Activated T-cell treated with anti-CD3 and anti-CD28 coated beads for 48 hours (primary cell): Measurements from ENCODE around the gene TRAF3IP1.
A peak's percentile ranks its signal among the peaks of the same experiment; 100 is the strongest.
"Not testable (repeated sequence)": the region's sequence is repeated elsewhere in the genome, so short reads cannot be mapped to it uniquely, and the experiment has no call there.

Experiments used
- DNase-seq: peaks from one replicate; pipeline ENCODE4 v3.0.0-alpha.2; 2020; ENCODE audit warnings: low read depth

TRAF3IP1 gene

DNA sequence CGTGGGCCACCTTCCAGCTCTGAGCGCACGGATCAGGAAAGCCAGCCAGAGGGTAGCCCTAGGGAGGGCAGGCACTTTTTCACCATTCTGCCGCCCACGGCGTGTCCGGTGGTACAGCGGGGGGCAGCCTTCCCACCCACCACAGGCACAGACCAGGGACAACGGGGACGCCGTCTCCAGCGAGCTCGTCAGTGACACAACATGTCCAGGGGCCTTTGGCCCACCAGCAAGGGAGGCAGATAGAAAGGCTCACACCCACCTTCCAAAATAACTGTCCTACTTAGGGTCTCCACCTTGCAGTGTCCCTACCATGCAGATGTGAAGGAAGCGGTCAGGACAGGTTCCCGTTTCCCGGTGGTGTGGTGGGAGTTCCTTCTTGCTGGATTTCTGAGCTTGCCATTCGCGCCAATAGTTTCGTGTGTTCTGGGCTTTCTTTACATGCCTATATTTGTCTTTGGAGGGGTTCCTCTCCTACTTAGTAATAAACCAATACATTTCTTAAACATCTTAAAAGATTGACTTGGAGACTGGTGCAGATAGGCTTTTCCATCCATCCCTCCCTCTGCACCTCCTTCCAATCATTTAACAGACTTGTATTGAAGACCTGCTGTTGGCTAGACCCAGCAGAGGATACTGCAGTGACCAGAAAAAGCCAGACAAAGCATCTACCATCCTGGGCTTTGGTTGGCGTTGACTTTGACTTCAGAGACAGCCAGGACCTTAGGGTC is 107.3 kb downstream of the TRAF3IP1 start:
- no peak for DNase-seq

DNA sequence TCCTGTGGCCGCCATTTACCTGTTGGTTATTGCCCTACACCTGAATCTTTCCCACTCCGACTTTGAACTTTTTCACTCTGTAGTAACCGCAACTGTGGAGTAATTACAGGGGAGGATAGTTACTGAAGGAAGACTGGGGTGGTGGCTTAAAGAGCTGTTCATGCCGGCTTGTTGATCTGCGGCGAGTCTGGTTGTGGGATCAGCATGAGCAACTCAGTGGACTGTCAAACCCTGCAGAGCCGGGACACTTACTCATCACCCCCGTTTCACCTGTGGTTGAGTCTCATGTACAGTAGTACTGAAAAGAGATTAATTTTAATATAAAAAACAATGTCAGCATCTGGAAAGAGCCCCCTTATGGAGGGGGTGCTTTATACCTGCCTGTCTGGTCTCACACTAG is 108.5 kb downstream of the TRAF3IP1 start:
- DNase-seq, result no peak

DNA sequence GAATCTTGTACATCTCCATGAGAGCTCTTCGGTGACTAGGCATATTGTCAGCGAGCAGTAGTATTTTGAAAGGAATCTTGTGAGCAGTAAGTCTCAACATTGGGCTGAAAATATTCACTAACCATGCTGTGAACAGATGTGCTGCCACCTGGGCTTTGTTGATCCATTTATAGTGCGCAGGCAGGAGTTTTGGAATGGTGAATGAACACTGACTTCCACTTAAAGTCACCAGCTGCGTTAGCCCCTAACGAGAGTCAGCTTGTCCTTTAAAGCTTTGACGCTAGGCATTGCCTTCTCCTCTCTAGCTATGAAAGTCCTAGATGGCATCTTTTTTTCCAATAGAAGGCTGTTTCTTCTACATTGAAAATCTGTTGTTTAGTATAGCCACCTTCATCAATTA is 110.5 kb downstream of the TRAF3IP1 start:
- no peak for DNase-seq

DNA sequence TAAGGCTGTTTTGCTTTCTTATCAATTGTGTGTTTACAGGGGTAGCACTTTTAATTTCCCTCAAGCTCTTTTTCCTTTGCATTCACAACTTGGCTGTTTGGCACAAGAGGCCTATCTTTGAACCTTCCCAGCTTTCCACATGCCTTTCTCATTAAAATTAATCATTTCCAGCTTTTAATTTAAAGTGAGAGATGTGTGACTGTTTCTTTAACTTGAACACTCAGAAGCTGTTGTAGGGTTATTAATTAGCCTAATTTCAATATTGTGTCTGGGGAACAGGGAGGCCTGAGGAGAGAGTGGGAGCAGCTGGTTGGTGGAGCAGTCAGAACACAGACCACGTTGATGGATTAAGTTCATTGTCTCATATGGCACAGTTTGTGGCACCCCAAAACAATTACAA is 111.1 kb downstream of the TRAF3IP1 start:
- no peak for DNase-seq

DNA sequence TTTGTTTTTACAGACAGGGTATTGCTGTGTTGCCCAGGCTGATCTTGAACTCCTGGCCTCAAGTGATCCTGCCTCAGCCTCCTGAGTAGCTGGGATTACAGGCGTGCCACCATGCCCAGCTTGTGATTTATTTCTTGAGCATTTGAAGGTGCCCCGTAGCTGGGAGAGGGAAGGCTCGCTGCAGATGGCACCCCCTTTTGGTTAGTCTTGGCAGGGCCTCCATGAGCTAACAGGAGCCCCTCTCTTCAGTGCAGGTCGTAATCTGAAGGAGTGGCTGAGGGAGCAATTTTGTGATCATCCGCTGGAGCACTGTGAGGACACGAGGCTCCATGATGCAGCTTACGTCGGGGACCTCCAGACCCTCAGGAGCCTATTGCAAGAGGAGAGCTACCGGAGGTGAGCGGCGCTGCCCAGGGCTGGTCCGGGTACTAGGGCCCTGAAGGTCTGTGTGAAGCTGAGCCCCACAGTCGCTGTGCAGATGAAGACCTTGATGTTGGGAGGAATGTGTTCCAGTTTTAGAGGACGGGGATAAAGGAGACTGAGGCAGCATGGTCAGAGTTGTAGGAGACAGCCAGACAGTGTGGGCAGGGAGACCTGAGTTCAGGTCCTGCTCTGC is 113.1 kb downstream of the TRAF3IP1 start:
- no peak for DNase-seq

DNA sequence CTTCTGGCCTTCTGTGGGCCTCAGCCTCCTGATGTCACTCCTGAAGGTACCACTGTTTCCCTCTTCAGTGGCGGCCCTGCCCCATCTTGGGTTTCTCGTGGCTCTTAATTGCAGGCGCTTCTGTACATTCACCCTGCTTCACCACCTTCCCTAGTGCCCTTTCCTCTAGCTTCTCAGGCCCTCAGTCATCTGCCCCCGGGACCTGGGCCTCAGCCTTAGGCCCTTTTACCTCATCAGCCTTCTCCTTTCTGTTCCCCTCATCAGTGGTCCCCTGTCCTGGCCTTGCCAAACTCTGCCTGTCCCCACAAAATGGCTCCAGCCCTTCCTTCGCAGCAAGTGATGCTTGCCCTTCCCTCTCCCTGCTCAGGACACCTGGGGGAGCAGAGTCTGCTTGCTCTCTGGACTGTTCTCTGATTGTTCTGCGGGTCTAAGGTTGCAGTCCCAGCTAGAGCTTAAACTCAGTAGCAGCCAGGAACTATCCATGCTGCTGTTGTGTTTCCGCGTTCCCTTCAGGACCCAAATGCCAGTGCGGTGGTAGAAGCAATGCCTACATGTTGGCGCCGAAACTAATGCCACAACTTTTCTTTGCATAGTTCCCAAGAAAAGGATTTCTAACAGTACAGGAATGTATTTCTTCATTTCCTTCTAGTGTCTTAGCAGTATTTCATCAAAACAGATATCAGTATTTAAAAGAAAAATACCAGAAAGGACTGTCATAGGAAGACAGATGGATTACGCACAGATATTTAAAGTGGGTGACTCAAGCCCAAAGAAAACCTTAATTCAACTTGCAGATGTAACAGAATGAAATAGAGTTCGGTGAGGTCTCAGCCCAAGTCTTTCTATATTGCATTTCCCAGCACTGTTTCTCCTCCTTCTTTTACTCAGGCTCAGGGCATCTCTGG is 113.9 kb downstream of the TRAF3IP1 start:
- DNase-seq, result no peak

DNA sequence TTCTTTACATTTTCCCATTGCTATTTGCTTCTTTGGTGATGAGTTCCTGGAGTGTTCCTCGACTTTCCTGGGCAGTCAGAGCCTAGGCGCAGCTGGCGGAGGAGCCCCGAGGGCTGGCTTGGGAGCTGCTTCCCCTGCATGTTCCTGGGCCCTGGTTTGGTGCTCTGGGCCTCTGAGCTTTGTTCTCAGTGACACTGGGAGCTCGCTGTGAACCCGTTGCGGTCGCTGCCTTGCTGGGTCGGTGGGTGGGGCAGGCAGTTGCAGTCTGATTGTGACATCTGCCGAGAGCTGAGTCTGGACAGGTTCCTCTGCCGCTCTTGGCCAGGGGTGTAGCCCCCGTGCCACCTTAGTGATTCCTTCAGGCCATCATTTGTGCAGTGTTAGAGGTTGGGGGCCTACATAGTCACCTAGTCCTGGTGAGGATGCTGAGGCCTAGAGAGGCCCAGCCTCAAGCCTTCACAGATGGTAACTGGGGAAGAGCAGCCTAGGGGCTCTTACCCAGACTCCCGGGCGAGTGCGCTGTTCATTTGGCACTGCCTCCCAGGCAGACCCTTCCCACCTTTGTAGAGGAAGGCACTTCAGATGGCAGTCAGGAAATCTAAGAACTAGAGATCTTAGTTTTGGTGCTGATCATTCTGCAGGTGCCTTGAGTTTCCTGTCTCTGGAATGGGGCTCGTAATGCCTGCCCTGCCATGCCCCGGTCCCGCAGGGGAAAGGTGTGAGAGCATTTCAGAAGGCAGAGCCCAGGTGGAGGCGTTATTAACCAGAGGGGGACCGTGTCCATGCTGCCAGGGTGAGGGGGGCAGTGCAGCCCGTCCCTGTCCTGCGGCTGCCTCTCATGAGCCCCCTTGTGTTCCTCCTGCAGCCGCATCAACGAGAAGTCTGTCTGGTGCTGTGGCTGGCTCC is 114.8 kb downstream of the TRAF3IP1 start:
- DNase-seq, result no peak

DNA sequence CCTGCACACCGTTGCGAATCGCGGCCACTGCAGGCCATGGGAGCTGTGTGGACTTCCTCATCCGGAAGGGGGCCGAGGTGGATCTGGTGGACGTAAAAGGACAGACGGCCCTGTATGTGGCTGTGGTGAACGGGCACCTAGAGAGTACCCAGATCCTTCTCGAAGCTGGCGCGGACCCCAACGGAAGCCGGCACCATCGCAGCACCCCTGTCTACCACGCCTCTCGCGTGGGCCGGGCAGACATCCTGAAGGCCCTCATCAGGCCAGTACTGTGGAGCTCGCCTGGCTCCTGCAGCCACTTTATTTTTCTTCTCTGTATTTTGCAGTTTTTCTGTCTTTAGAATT is 115.4 kb downstream of the TRAF3IP1 start:
- no peak for DNase-seq

DNA sequence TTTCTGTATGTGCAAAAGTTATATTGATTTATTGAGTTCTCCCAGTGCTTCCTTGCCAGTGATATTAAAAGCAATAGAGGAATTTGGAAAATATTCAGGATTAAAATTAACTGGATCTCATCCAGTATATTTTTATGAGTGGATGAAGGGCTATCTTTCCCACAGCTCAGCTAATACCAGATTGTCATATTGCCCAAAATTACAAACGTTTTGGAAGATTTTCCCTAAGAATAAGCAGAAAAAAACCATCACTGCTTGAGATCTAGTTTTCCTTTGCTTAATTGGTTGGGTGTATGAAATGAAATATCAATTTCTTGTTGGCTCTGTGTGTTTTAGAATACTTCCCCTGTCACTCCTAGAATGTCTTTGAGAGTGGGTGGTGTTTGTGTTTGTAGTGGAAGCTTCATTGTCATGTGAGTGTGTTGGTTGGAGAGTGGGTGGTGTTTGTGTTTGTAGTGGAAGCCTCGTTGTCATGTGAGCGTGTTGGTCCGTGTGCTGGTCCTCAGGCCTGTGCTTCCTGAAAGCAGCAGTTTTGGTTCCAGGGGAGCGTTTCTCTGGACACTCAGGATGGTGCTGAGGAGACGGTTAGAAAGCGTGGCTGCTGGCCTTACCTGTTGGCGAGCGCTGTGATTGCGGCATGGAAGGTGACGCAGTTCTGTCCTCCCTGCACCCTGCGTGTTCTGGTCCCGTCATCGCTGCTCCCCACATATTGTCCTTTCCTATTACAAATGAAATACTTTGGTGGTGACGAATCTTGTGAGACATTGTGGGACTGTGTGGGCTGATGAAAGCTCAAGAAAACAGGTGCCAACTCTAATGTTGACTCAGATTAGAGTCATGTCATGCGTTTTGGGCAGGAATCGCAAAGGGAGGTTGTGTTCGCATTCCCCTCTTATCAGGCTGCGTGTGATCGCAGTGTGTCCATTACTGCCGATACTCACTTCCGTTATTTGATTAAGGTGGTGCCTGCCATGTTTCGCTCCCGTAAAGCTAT is 118.8 kb downstream of the TRAF3IP1 start:
- peak; percentile 49 for DNase-seq

DNA sequence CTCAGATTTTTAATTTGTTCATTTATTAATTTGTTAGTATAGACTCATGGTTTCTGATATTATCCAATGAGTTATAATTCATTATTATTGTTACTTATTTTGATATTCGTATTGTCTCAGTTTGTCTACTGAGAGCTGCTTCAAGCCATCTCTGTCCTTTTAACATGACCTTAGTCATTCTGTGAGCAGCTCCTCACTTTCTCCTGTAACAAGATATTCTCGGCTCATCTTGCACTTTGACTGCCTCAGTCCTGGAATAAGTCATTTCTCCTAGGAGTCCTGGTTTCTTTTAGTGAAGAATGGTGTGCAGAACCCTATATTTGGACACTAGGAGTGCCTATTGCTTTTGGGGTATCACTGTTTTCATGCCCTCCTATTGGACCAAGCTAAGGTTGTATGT is 119.6 kb downstream of the TRAF3IP1 start:
- no peak for DNase-seq

DNA sequence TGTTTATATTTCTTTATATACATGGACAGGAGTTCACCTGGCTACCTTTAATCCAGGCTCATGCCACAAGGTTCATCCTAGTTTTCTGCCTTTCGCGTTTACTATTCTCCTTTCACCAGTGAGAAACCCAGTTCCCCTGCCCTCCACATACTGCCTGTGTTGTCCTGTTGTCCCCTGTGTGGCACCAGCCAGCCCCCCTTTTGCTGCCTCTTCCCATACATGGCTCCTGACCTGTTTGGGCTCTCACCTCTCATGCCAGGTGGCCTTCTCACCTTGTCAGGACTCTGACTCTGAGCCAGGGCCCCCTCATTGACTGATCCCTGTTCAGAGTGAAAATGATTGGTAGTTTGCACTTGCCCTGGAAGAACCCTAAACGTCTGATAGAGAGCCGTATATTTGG is 120.0 kb downstream of the TRAF3IP1 start:
- no peak for DNase-seq

DNA sequence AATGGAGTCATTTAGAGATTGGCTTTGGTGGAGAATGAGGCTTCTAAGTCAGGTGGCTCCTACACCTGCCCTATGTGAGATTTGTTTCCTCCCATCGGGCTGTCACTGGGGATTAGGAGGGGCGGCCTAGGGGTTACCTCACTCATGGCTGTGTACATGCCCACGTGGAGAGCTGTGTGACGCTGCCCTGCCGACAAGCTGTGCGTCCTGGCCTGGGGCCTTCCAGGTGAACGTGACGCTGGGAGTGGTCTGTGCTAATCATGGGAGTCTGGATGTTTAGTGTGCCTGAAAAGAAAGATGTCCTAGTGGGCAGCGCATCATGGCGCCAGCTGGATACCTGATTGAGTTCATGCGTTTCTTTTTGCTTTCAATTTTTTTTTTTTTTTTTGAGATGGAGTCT is 120.4 kb downstream of the TRAF3IP1 start:
- no peak for DNase-seq

DNA sequence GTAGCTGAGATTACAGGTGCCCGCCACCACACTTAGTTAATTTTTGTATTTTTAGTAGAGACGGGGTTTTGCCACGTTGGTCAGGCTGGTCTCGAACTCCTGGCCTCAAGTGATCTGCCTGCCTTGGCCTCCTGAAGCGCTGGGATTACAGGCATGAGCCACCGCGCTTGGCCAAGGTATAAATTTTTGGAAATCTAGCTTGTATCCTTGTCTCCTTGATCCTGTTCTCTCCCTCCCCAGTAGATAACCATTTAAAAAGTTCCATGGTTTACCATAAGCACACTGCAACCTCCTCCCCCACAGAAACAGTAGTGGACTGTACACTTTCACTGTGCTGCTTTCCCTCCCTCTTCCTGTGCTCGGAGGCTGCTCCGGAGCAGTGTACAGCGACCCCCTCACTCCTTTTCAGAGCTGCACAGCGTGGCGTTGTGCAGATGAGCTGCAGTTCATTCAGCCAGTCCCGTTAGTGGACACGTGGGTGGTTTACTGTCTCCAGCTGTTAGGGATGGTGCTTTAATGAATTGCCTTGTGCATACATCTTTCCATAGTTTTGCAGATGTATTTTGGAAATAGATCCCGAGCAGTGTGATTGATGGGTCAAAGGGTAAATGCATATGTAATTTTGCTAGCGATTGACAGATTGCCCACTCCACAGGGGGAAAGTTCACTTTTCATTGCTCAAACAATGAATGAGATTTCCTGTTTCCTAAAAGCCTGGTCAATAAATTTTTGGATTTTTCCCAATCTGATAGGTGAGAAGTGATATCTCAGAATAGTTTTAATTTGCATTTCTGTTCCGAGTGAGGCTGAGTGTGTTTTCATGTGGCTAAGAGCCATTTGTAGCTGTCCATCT is 121.2 kb downstream of the TRAF3IP1 start:
- no peak for DNase-seq

DNA sequence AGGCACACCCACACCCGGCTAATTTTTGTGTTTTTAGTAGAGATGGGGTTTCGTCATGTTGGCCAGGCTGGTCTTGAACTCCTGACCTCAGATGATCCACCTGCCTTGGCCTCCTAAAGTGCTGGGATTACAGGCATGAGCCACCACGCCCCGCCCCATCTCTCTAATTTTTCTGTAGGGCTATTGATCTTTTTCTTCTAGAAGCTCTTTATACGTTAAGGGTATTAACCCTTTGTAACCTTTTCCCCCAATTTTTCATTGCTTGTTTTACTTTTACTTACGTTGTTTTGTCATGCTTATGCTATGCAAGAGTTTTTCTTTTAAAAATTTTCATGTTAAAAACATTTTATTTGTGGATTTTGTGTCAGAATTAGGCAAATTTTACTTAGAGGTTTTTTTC is 121.9 kb downstream of the TRAF3IP1 start:
- DNase-seq, result not testable (repeated sequence)

DNA sequence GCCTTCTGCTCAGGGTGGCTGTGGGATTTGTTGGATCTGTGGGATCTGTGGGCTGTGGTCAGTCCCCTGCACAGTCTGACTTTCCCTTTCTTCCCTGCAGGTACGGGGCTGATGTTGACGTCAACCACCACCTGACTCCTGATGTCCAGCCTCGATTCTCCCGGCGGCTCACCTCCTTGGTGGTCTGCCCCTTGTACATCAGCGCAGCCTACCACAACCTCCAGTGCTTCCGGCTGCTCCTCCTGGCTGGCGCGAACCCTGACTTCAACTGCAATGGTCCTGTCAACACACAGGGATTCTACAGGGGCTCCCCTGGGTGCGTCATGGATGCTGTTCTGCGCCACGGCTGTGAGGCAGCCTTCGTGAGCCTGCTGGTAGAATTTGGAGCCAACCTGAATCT is 123.9 kb downstream of the TRAF3IP1 start:
- DNase-seq, result no peak

DNA sequence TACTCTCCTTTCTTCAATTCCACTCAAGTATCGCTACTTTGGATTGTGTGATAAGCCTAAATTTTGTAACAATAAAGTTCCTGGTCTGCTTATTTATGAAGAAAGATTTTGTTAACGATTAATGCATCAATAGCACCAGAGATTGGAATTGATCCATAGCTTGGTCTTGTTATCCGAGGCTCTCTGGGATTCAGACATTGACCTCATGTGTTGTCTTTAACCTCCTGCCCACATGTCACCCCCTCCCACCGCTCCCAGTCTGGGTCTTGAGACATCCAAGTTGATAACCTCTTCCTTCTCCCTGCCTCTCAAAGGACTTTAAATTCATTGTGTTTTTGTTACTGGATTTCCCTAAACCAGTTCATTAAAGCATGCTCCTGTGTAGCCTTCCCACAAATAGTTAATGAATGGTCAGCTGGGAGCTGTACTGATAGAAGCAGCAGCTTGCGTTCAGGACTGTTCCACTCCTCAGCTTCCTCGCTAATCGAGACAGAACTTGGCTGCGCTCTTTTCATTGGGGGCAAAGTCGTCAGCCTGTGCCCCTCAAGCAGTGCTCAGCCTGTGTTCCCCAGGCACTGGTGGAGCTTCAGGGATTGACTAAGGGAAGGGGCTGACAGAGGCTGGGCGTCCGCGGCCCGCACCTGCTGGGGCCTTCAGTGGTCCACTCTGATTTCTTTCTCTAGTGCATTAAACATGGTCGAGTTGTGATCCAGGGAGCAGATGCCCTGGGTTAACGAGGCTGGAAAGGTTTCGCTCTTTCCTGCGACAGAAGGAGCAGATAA is 125.3 kb downstream of the TRAF3IP1 start:
- no peak for DNase-seq

DNA sequence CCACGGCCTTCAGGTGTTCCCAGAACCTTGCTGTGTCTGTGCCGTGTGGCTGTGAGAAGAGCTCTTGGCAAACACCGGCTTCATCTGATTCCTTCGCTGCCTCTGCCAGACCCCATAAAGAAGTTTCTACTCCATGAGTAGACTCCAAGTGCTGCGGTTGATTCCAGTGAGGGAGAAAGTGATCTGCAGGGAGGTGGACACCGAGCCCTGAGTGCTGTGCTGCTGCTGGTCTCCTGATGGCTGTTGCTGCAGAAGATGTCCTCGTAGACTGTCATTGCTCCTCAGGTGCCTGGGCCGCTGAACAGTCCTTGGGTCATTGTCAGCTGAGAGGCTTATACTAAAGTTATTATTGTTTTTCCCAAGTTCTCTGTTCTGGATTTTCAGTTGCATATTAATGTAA is 126.1 kb downstream of the TRAF3IP1 start:
- no peak for DNase-seq

DNA sequence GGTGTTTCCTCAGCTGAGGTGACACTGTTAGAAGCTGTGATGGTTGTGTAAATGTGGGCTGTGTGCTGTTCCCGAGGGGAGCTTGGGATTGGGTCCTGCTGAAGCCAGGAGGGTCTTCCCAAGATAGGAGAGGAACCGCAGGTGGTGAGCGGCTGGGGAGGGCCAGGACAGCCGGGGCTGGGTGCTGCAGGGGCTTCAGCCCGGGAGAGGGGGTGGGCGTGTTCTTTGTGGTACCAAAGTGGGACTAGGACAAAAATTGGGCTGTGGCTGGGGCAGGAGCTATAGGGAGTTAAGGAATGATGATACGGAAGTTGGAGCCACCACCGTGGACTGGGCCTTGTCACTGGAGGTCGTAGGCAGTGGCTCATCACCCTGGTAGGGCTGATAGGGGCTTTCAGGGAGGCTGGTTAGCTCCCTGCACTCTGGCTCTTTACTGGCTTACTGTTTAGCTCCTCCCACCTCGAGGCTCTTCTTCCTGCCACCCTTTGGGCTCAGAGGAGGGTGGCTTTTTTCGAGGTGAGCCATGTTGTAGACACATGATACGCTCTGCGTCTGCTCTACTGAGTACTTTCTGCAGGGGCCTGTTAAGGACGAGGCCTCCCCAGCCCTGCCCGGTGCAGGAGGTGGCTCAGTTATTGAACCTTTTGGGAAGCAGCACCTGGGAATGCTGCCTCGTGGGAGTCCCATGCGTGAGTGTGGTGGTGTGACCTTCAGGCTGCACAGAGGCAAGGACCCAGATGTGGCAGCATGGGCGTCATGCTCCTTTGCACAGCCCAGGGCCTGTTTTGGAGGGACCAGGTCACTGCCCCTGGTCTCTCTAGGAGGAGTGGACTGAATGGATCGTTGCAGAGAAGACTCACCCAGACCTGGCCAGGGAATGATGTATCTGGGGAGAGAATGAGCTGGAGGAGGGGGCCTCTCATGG is 128.0 kb downstream of the TRAF3IP1 start:
- DNase-seq, result no peak
